Fibroblast of lung (primary cell): ENCODE measurements around the gene RHBG. TPM values are rescaled to one million over a fixed set of nuclear protein-coding genes. Genes with fewer than 3 reads are reported as not detected.

Source experiments
- DNase-seq, 2 donors: peaks; one replicate each; pipeline versions ENCODE4 v3.0.0 to v3.0.0-alpha.2; 2010; ENCODE audit warnings: low read depth in 2 of 2
- H2AFZ ChIP-seq: 2 replicates; pipeline ENCODE4 v1.5.1; 2012; ENCODE audit warnings: low read length, control low read depth, inconsistent platforms
- H3K27ac ChIP-seq: 2 replicates; pipeline ENCODE4 v1.5.1; 2011; ENCODE audit warnings: low read length, control low read depth; ENCODE audit not compliant: insufficient read depth
- H3K27me3 ChIP-seq: 2 replicates; pipeline ENCODE4 v1.5.1; 2011; ENCODE audit warnings: mild to moderate bottlenecking, low read length; ENCODE audit not compliant: control insufficient read depth, insufficient read depth
- H3K36me3 ChIP-seq: 2 replicates; pipeline ENCODE4 v1.5.1; 2011; ENCODE audit warnings: low read length; ENCODE audit not compliant: control insufficient read depth, insufficient read depth
- H3K4me1 ChIP-seq: 2 replicates; pipeline ENCODE4 v1.5.1; 2011; ENCODE audit warnings: low read length; ENCODE audit not compliant: control insufficient read depth, insufficient read depth; ENCODE audit errors: extremely low read depth
- H3K4me2 ChIP-seq: 2 replicates; pipeline ENCODE4 v1.5.1; 2011; ENCODE audit warnings: low read length, control low read depth; ENCODE audit not compliant: insufficient read depth; ENCODE audit errors: extremely low read depth
- H3K4me3 ChIP-seq, 4 experiments: fragments of 200-600 bp in 1 of 4; sonication (generic) in 1 of 4; replicated peaks in 1 of 4; 2 replicates each; pipeline ENCODE4 v1.5.1; 2011 to 2016; ENCODE audit warnings: low read length in 4 of 4, low read depth in 3 of 4, mild to moderate bottlenecking in 3 of 4, control low read depth in 2 of 4, inconsistent platforms in 1 of 4, mixed read lengths in 1 of 4; ENCODE audit not compliant: insufficient read depth in 1 of 4; ENCODE audit errors: control extremely low read depth in 1 of 4
- H3K79me2 ChIP-seq: 2 replicates; pipeline ENCODE4 v1.5.1; 2012; ENCODE audit warnings: mild to moderate bottlenecking, low read length, inconsistent platforms; ENCODE audit not compliant: control insufficient read depth, insufficient read depth
- H3K9ac ChIP-seq: 2 replicates; pipeline ENCODE4 v1.5.1; 2011; ENCODE audit warnings: mild to moderate bottlenecking, low read length, control low read depth; ENCODE audit not compliant: insufficient read depth
- H3K9me3 ChIP-seq: 2 replicates; pipeline ENCODE4 v1.5.1; 2012; ENCODE audit warnings: low read depth, low read length; ENCODE audit not compliant: control insufficient read depth, insufficient read depth
- H4K20me1 ChIP-seq: 2 replicates; pipeline ENCODE4 v1.5.1; 2011; ENCODE audit warnings: low read length; ENCODE audit not compliant: control insufficient read depth, insufficient read depth; ENCODE audit errors: extremely low read depth
- EZH2 ChIP-seq: IDR thresholded peaks from 2 replicates; pipeline ENCODE4 v1.5.1; 2012; ENCODE audit warnings: low read length, control low read depth, mild to moderate bottlenecking; ENCODE audit errors: missing control alignments
- polyA plus RNA-seq, 2 donors: library from polyadenylated mRNA; depleted of rRNA in 1 of 2; stranded (reverse) in 1 of 2; unstranded in 1 of 2; fragments of >200 nt; gene quantifications; 2 replicates each; pipeline ENCODE4 v1.2.1, GENCODE V29; 2011 to 2012; ENCODE audit warnings: missing spikeins in 1 of 2
- total RNA-seq: library from RNA; depleted of rRNA; stranded (reverse); fragments of >200 nt; gene quantifications from 2 replicates; pipeline ENCODE4 v1.2.1, GENCODE V29; 2014
- TF ChIP-seq, protein P1 (sequence below), 2 donors: IDR thresholded peaks in 1 of 2; conservative IDR thresholded peaks in 1 of 2; 1 replicate in 1 of 2; 2 replicates in 1 of 2; pipeline ENCODE4 v1.5.1; 2011 to 2012; ENCODE audit warnings: low read length in 2 of 2, control low read depth in 1 of 2, inconsistent platforms in 1 of 2, low read depth in 1 of 2, mild to moderate bottlenecking in 1 of 2

Gene RHBG
- total and polyA plus RNA-seq, 2 donors (not counting 1 experiment from before 2014, with no cell fraction given), result not detected

- H3K36me3 ChIP-seq, result peaks cover 15% of the 10 kb centered on the region
- no peak for TF ChIP-seq EZH2
- TF ChIP-seq, protein P1, sequence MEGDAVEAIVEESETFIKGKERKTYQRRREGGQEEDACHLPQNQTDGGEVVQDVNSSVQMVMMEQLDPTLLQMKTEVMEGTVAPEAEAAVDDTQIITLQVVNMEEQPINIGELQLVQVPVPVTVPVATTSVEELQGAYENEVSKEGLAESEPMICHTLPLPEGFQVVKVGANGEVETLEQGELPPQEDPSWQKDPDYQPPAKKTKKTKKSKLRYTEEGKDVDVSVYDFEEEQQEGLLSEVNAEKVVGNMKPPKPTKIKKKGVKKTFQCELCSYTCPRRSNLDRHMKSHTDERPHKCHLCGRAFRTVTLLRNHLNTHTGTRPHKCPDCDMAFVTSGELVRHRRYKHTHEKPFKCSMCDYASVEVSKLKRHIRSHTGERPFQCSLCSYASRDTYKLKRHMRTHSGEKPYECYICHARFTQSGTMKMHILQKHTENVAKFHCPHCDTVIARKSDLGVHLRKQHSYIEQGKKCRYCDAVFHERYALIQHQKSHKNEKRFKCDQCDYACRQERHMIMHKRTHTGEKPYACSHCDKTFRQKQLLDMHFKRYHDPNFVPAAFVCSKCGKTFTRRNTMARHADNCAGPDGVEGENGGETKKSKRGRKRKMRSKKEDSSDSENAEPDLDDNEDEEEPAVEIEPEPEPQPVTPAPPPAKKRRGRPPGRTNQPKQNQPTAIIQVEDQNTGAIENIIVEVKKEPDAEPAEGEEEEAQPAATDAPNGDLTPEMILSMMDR (conservative IDR thresholded peaks at IDR 0.05 in 1 of 2, IDR thresholded peaks at IDR 0.05 in 1 of 2; ENCODE audit: low read depth in 1 of 2, low read length in 2 of 2), result no peak
- no peaks in the 10 kb centered on the region for H4K20me1 ChIP-seq
- no peak overlapping the region for H2AFZ ChIP-seq
- H3K4me2 ChIP-seq, result peak overlapping the region; percentile 56
- H3K27ac ChIP-seq, result no peak overlapping the region
- no peaks in the 10 kb centered on the region for H3K9me3 ChIP-seq
- H3K79me2 ChIP-seq, result peaks cover 37% of the 10 kb centered on the region
- H3K4me3 ChIP-seq, result peak overlapping the region in 2 of 4 experiments; percentile 75 to 93
- no peaks in the 10 kb centered on the region for H3K27me3 ChIP-seq
- no peaks in the 10 kb centered on the region for H3K4me1 ChIP-seq
- H3K9ac ChIP-seq, result no peak overlapping the region
- DNase-seq, result peak in 1 of 2 donors; percentile 0
Observed at GRCh38 chr1:156336242-156336641, 32.8 kb upstream of the RHBG start.

GRCh38 chr1:156337052-156337887, 31.7 kb upstream of the RHBG start:
- peak overlapping the region; percentile 75 to 97 (median 94) for H3K4me3 ChIP-seq
- peak overlapping the region; percentile 79 for H2AFZ ChIP-seq
- H3K27me3 ChIP-seq, result no peaks in the 10 kb centered on the region
- no peak for TF ChIP-seq EZH2
- TF ChIP-seq, protein P1 (conservative IDR thresholded peaks at IDR 0.05 in 1 of 2, IDR thresholded peaks at IDR 0.05 in 1 of 2; ENCODE audit: low read depth in 1 of 2, low read length in 2 of 2), result no peak
- H3K27ac ChIP-seq, result peak overlapping the region; percentile 82
- H3K79me2 ChIP-seq, result peaks cover 37% of the 10 kb centered on the region
- no peaks in the 10 kb centered on the region for H3K9me3 ChIP-seq
- peak overlapping the region; percentile 43 for H3K9ac ChIP-seq
- peak overlapping the region; percentile 70 for H3K4me2 ChIP-seq
- peaks cover 13% of the 10 kb centered on the region for H3K36me3 ChIP-seq
- H3K4me1 ChIP-seq, result no peaks in the 10 kb centered on the region
- peak in 1 of 2 donors; percentile 9 for DNase-seq
- no peaks in the 10 kb centered on the region for H4K20me1 ChIP-seq

- Histone ChIP-seq H3K27me3 (no peaks in the 10 kb centered on the region), H4K20me1 (no peaks in the 10 kb centered on the region), H3K79me2 (peaks cover 36% of the 10 kb centered on the region), H3K9me3 (no peaks in the 10 kb centered on the region), H3K4me1 (no peaks in the 10 kb centered on the region), H3K36me3 (peaks cover 10% of the 10 kb centered on the region), H3K4me2 (peak overlapping the region; percentile 70), H2AFZ (peak overlapping the region; percentile 79), H3K27ac (peak overlapping the region; percentile 82), H3K4me3 (peak overlapping the region; percentile 75 to 97 (median 94)), H3K9ac (peak overlapping the region; percentile 43)
- no peak for DNase-seq
- TF ChIP-seq, protein P1 (conservative IDR thresholded peaks at IDR 0.05 in 1 of 2, IDR thresholded peaks at IDR 0.05 in 1 of 2; ENCODE audit: low read depth in 1 of 2, low read length in 2 of 2), result peak in 1 of 2 donors; percentile 14
- no peak for TF ChIP-seq EZH2
Observed at GRCh38 chr1:156337888-156338179, 31.2 kb upstream of the RHBG start.
